ENCODE data around the gene ARHGEF40.

ARHGEF40 gene

DNA sequence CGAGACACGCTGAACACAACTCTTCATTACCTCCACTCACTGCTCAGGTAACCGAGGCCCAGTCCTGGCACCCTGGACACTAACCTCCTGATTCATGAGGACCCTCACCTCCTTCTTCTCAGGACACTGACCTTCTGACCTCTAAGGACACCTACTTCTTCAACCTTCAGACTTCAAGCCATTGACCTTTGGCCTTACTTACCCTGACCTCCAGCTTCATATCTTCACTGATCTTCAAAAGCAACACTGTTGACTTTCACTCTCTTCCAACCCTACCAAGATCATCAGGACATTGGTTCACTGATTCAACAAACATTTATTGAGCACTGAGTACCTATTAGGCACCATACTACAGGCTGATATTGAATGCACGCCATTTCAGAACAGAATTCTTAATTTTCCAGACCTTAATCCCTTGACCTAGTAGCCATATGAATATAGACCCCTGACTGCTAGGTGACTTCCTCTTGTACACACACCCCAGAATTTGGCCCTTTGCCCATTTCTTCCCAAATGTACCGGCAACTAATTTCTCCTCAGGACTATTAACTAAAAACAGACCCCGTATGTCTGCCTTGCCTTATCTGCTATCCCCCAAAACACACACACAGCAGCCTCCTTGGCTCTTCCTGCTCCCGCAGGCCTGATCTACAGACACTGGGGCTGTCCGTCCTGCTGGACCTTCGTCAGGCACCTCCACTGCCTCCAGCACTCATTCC, 5.8 kb downstream of the ARHGEF40 start:
- no peak overlapping the region for H3K4me3 ChIP-seq (ENCODE audit: low read depth, low read length)
- TF ChIP-seq, protein P1, sequence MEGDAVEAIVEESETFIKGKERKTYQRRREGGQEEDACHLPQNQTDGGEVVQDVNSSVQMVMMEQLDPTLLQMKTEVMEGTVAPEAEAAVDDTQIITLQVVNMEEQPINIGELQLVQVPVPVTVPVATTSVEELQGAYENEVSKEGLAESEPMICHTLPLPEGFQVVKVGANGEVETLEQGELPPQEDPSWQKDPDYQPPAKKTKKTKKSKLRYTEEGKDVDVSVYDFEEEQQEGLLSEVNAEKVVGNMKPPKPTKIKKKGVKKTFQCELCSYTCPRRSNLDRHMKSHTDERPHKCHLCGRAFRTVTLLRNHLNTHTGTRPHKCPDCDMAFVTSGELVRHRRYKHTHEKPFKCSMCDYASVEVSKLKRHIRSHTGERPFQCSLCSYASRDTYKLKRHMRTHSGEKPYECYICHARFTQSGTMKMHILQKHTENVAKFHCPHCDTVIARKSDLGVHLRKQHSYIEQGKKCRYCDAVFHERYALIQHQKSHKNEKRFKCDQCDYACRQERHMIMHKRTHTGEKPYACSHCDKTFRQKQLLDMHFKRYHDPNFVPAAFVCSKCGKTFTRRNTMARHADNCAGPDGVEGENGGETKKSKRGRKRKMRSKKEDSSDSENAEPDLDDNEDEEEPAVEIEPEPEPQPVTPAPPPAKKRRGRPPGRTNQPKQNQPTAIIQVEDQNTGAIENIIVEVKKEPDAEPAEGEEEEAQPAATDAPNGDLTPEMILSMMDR (IDR thresholded peaks at IDR 0.05; ENCODE audit: low read depth, low read length): no peak

DNA sequence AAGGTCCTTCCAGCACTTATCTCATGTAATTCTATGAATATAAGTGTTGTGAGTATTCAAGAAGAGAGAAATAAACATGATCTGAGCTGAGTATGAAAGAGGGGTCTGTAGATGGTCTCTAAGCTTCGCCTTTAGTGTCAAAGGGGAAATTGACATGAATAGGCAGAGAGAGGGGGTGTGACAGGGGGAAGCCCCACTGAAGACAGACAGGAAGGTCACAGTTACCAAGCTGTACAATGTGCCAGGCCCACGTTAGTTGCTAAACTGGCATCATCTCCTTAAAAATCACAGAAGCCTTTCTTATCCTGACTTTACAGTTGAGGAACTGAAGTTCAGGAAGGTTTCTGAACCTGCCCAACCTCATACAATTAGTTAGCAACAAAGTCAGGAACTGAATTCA, 7.6 kb downstream of the ARHGEF40 start:
- no peak overlapping the region for H3K4me3 ChIP-seq (ENCODE audit: low read depth, low read length)
- TF ChIP-seq, protein P1 (IDR thresholded peaks at IDR 0.05; ENCODE audit: low read depth, low read length): no peak

DNA sequence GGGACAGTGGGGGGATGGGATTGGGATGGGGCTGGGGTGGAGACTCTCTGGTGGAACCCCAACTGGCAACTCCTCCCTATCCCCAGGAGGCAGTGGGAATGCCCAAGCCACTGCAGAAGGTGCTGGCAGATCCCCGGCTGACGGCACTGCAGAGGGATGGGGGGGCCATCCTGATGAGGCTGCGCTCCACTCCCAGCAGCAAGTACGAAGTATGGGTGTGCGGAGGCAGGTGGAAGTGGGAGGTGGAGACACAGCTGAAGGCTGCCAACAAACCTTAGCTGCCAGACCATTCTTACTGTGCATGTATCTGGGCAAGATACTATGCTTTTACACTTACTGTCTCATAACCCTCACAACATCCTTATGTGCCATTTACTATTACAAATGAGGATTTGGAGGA, 8.2 kb downstream of the ARHGEF40 start:
- no peak overlapping the region for H3K4me3 ChIP-seq (ENCODE audit: low read depth, low read length)
- TF ChIP-seq, protein P1 (IDR thresholded peaks at IDR 0.05; ENCODE audit: low read depth, low read length): no peak

DNA sequence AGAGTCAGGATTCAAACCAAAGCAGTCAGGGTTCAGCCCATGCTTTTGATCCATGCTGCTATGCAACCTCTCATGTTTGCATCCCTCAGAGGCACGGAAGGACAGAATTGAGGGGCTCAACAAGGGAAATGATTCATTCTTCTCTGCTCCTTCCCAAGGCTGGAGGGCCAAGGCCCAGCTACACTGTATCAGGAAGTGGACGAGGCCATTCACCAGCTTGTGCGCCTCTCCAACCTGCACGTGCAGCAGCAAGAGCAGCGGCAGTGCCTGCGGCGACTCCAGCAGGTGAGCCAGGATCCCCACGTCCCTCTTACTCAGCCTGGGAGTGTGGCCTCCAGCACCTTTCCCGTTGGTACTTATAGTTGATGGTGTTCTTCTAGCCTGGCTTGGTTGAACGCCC, 8.6 kb downstream of the ARHGEF40 start:
- TF ChIP-seq, protein P1 (IDR thresholded peaks at IDR 0.05; ENCODE audit: low read depth, low read length): no peak
- no peak overlapping the region for H3K4me3 ChIP-seq (ENCODE audit: low read depth, low read length)

DNA sequence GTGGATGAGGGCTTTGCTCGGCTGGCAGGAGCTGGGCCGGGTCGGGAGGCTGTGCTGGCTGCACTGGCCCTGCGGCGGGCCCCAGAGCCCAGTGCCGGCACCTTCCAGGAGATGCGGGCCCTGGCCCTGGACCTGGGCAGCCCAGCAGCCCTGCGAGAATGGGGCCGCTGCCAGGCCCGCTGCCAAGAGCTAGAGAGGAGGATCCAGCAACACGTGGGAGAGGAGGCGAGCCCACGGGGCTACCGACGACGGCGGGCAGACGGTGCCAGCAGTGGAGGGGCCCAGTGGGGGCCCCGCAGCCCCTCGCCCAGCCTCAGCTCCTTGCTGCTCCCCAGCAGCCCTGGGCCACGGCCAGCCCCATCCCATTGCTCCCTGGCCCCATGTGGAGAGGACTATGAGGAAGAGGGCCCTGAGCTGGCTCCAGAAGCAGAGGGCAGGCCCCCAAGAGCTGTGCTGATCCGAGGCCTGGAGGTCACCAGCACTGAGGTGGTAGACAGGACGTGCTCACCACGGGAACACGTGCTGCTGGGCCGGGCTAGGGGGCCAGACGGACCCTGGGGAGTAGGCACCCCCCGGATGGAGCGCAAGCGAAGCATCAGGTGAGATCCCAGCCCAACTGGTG, 11.5 kb downstream of the ARHGEF40 start:
- H3K4me3 ChIP-seq (ENCODE audit: low read depth, low read length): no peak overlapping the region
- TF ChIP-seq, protein P1 (IDR thresholded peaks at IDR 0.05; ENCODE audit: low read depth, low read length): no peak

DNA sequence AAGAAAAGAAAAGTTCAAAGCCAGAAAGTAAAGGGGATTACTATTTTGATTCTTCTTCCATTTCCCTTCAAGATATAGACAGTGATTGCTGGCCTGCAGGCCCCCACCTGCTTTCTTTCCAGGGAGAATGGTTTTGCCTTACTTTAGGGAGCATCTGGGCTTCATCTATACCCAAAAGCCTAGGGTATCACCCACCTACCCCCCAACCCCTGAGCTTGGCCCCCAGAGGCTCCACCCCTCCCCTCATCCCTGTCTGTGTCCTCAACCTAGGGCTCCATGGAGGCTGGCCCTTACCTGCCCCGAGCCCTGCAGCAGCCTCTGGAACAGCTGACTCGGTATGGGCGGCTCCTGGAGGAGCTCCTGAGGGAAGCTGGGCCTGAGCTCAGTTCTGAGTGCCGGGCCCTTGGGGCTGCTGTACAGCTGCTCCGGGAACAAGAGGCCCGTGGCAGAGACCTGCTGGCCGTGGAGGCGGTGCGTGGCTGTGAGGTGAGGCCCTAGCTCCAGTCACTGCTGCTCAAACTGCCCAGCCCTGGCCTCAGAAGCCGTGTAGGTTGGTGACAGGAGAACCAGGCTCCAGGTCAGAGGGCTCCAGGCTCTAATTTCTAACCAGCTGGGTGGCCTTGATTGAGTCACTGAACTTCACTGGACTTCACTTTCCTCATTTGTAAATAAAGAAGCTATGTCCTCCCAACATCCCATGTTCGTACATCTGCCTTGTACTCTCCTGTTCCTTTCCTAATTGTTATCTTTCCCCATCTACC, 13.6 kb downstream of the ARHGEF40 start:
- TF ChIP-seq, protein P1 (IDR thresholded peaks at IDR 0.05; ENCODE audit: low read depth, low read length): no peak
- no peak overlapping the region for H3K4me3 ChIP-seq (ENCODE audit: low read depth, low read length)

DNA sequence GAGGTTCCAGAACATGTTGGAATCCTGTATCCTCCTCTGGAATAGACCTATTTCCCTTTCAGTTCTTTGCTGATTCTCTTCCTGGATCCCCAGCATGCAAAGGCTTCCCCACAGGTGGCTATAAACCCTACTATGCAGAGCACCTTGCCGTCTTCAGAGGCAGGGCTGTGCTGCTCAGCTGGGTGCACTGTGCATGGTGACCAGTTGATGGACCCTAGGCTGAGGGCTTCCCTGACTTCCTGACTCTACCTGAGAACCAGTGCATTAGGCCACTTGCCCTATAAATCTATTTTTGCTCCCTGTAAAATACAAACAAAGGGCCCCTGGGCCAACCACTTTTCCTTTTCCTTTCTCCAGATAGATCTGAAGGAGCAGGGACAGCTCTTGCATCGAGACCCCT, 14.3 kb downstream of the ARHGEF40 start:
- H3K4me3 ChIP-seq (ENCODE audit: low read depth, low read length): no peak overlapping the region
- TF ChIP-seq, protein P1 (IDR thresholded peaks at IDR 0.05; ENCODE audit: low read depth, low read length): no peak
